ENCODE measurements around the gene NRP1. TPM values are rescaled to one million over a fixed set of nuclear protein-coding genes. Genes with fewer than 3 reads are reported as not detected.

NRP1 gene
- total and polyA plus RNA-seq, 4 donors, result 14.6 to 55.6 (median 37.8) TPM

DNA sequence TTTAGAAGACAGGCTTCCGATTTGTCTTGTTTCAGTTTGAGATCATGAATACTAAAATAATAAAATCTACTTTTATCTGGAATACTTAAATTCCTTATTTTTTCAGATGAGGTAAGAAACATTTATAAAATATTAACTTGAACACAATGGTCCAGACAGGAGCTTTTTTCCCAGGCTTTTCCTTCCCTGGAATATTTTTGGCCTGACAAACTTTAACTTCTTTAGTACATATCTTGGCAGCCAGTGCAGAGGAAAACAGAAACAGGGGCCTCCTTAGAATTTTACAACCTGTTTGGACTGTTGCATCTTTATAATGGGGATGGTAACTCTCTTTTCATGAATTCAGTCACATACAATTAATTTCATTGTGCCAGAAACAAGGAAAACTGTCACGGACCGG lies 41.4 kb downstream of the NRP1 start:
- no peaks in the 10 kb centered on the region for H3K9me3 ChIP-seq (ENCODE audit: control insufficient read depth in 4 of 4, low read length in 3 of 4)
- DNase-seq (ENCODE audit: low spot score), result no peak
- no peaks in the 10 kb centered on the region for H3K27me3 ChIP-seq (ENCODE audit: control insufficient read depth in 4 of 4, insufficient read depth in 4 of 4, low read length in 3 of 4)
- WGBS, result 86% methylated on average over 3 of the region's 3 CpGs
- H3K4me3 ChIP-seq (ENCODE audit: low read depth in 1 of 3, low read length in 3 of 3), result no peak overlapping the region
- no peak overlapping the region for H3K9ac ChIP-seq (ENCODE audit: low read depth in 1 of 2, low read length in 2 of 2)
- no peak overlapping the region for H3K27ac ChIP-seq (ENCODE audit: low read depth in 1 of 2, low read length in 2 of 2)
- TF ChIP-seq FOXA1 (IDR thresholded peaks at IDR 0.05) (no peak), SP1 (IDR thresholded peaks at IDR 0.05) (no peak), RXRA (IDR thresholded peaks at IDR 0.05) (no peak), EGR1 (IDR thresholded peaks at IDR 0.05; ENCODE audit: low read depth in 2 of 2) (no peak), HNF4G (IDR thresholded peaks at IDR 0.05) (no peak), JUND (IDR thresholded peaks at IDR 0.05) (no peak), NR2F2 (IDR thresholded peaks at IDR 0.05) (no peak), RAD21 (IDR thresholded peaks at IDR 0.05) (no peak), GABPA (IDR thresholded peaks at IDR 0.05 in 1 of 2, conservative IDR thresholded peaks at IDR 0.05 in 1 of 2) (no peak), TAF1 (conservative IDR thresholded peaks at IDR 0.05) (no peak), FOXA2 (IDR thresholded peaks at IDR 0.05) (no peak), HNF4A (conservative IDR thresholded peaks at IDR 0.05) (no peak), YY1 (IDR thresholded peaks at IDR 0.05) (no peak)
- TF ChIP-seq, protein P1, sequence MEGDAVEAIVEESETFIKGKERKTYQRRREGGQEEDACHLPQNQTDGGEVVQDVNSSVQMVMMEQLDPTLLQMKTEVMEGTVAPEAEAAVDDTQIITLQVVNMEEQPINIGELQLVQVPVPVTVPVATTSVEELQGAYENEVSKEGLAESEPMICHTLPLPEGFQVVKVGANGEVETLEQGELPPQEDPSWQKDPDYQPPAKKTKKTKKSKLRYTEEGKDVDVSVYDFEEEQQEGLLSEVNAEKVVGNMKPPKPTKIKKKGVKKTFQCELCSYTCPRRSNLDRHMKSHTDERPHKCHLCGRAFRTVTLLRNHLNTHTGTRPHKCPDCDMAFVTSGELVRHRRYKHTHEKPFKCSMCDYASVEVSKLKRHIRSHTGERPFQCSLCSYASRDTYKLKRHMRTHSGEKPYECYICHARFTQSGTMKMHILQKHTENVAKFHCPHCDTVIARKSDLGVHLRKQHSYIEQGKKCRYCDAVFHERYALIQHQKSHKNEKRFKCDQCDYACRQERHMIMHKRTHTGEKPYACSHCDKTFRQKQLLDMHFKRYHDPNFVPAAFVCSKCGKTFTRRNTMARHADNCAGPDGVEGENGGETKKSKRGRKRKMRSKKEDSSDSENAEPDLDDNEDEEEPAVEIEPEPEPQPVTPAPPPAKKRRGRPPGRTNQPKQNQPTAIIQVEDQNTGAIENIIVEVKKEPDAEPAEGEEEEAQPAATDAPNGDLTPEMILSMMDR (IDR thresholded peaks at IDR 0.05; ENCODE audit: low read depth, low read length, missing input control), result no peak
- TF ChIP-seq, protein P2, sequence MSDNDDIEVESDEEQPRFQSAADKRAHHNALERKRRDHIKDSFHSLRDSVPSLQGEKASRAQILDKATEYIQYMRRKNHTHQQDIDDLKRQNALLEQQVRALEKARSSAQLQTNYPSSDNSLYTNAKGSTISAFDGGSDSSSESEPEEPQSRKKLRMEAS (IDR thresholded peaks at IDR 0.05), result no peak
- TF ChIP-seq, protein P3, sequence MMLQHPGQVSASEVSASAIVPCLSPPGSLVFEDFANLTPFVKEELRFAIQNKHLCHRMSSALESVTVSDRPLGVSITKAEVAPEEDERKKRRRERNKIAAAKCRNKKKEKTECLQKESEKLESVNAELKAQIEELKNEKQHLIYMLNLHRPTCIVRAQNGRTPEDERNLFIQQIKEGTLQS (IDR thresholded peaks at IDR 0.05), result no peak
- TF ChIP-seq, protein P4, sequence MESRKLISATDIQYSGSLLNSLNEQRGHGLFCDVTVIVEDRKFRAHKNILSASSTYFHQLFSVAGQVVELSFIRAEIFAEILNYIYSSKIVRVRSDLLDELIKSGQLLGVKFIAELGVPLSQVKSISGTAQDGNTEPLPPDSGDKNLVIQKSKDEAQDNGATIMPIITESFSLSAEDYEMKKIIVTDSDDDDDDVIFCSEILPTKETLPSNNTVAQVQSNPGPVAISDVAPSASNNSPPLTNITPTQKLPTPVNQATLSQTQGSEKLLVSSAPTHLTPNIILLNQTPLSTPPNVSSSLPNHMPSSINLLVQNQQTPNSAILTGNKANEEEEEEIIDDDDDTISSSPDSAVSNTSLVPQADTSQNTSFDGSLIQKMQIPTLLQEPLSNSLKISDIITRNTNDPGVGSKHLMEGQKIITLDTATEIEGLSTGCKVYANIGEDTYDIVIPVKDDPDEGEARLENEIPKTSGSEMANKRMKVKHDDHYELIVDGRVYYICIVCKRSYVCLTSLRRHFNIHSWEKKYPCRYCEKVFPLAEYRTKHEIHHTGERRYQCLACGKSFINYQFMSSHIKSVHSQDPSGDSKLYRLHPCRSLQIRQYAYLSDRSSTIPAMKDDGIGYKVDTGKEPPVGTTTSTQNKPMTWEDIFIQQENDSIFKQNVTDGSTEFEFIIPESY (IDR thresholded peaks at IDR 0.05), result no peak
- TF ChIP-seq, protein P5, sequence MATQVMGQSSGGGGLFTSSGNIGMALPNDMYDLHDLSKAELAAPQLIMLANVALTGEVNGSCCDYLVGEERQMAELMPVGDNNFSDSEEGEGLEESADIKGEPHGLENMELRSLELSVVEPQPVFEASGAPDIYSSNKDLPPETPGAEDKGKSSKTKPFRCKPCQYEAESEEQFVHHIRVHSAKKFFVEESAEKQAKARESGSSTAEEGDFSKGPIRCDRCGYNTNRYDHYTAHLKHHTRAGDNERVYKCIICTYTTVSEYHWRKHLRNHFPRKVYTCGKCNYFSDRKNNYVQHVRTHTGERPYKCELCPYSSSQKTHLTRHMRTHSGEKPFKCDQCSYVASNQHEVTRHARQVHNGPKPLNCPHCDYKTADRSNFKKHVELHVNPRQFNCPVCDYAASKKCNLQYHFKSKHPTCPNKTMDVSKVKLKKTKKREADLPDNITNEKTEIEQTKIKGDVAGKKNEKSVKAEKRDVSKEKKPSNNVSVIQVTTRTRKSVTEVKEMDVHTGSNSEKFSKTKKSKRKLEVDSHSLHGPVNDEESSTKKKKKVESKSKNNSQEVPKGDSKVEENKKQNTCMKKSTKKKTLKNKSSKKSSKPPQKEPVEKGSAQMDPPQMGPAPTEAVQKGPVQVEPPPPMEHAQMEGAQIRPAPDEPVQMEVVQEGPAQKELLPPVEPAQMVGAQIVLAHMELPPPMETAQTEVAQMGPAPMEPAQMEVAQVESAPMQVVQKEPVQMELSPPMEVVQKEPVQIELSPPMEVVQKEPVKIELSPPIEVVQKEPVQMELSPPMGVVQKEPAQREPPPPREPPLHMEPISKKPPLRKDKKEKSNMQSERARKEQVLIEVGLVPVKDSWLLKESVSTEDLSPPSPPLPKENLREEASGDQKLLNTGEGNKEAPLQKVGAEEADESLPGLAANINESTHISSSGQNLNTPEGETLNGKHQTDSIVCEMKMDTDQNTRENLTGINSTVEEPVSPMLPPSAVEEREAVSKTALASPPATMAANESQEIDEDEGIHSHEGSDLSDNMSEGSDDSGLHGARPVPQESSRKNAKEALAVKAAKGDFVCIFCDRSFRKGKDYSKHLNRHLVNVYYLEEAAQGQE (IDR thresholded peaks at IDR 0.05), result no peak
- no peaks in the 10 kb centered on the region for H3K36me3 ChIP-seq (ENCODE audit: control insufficient read depth in 4 of 4, insufficient read depth in 3 of 4, low read depth in 1 of 4, low read length in 3 of 4)
- H3K4me1 ChIP-seq (ENCODE audit: control insufficient read depth in 4 of 4, insufficient read depth in 4 of 4, low read length in 3 of 4), result peaks cover 3 to 16% (median 5%) of the 10 kb centered on the region in 4 donors
